ENCODE results near the gene ACYP2.
"Not testable (repeated sequence)": the region's sequence is repeated elsewhere in the genome, so short reads cannot be mapped to it uniquely, and the experiment has no call there.

The ACYP2 gene

GRCh38 chr2:54099829-54100585 is 15.4 kb upstream of the ACYP2 start:
- no peak for DNase-seq

GRCh38 chr2:54100772-54101171 is 14.6 kb upstream of the ACYP2 start:
- no peak for DNase-seq

- DNase-seq, result peak; percentile 19 to 66
Measured at GRCh38 chr2:54103454-54104314, 11.7 kb upstream of the ACYP2 start.

- DNase-seq, result peak in 1 of 2 experiments; percentile 29
Measured at GRCh38 chr2:54106631-54107454, 8.6 kb upstream of the ACYP2 start.

- no peak for DNase-seq
Measured at GRCh38 chr2:54107455-54107764, 8.0 kb upstream of the ACYP2 start.

GRCh38 chr2:54107903-54108615 is 7.4 kb upstream of the ACYP2 start:
- no peak for DNase-seq

- no peak for DNase-seq
Measured at GRCh38 chr2:54109848-54110247, 5.6 kb upstream of the ACYP2 start.

- not testable (repeated sequence) for DNase-seq
Measured at GRCh38 chr2:54114479-54114878, 936 bp upstream of the ACYP2 start.

GRCh38 chr2:54114936-54115283 is 505 bp upstream of the ACYP2 start:
- DNase-seq, result no peak

GRCh38 chr2:54116598-54116997 is 1.2 kb downstream of the ACYP2 start:
- DNase-seq, result not testable (repeated sequence)

GRCh38 chr2:54120950-54121349 is 5.5 kb downstream of the ACYP2 start:
- DNase-seq, result no peak

- DNase-seq, result no peak
Measured at GRCh38 chr2:54122171-54122935, 6.9 kb downstream of the ACYP2 start.

GRCh38 chr2:54122939-54123338 is 7.5 kb downstream of the ACYP2 start:
- no peak for DNase-seq

- not testable (repeated sequence) for DNase-seq
Measured at GRCh38 chr2:54127174-54127573, 11.8 kb downstream of the ACYP2 start.

GRCh38 chr2:54133056-54133455 is 17.6 kb downstream of the ACYP2 start:
- no peak for DNase-seq

GRCh38 chr2:54139210-54139609 is 23.8 kb downstream of the ACYP2 start:
- DNase-seq, result no peak

GRCh38 chr2:54143780-54144179 is 28.4 kb downstream of the ACYP2 start:
- DNase-seq, result no peak

- no peak for DNase-seq
Measured at GRCh38 chr2:54148391-54148790, 33.0 kb downstream of the ACYP2 start.

- DNase-seq, result no peak
Measured at GRCh38 chr2:54149638-54150441, 34.4 kb downstream of the ACYP2 start.

- DNase-seq, result no peak
Measured at GRCh38 chr2:54158311-54158710, 42.9 kb downstream of the ACYP2 start.

Data from SW 1271 (cell line).